GM12878 (cell line): ENCODE measurements around the gene ZNF213. TPM values are rescaled to one million over a fixed set of nuclear protein-coding genes. Genes with fewer than 3 reads are reported as not detected.
A peak's percentile ranks its signal among the peaks of the same experiment; 100 is the strongest.

Source experiments
- ATAC-seq: fragments of 200-7000 bp; cut with Tn5 transposase; 3 replicates; pipeline ENCODE4 v1.9.1; 2020; ENCODE audit warnings: mild to moderate bottlenecking, moderate library complexity
- BruUV-seq: library from RNA; stranded (reverse); fragments of 400-500 nt; replicated peaks from 2 replicates; lab custom pipeline; 2021; lab: Mats Ljungman, UMichigan
- CTCF ChIA-PET: fragments of 300-600 bp; sonication (Branson Sonifier 250); formaldehyde crosslinking; extraction: SDS; loops from one replicate; lab custom pipeline; 2021; ENCODE audit warnings: inconsistent platforms; lab: Yijun Ruan, JAX
- POLR2A ChIA-PET: fragments of 350-600 bp; formaldehyde crosslinking; extraction: SDS; loops from one replicate; lab custom pipeline; 2021; ENCODE audit warnings: inconsistent platforms; lab: Charles Lee
- RAD21 ChIA-PET: fragments of 300-600 bp; sonication (Branson Sonifier 250); formaldehyde crosslinking; loops from one replicate; lab custom pipeline; 2023; ENCODE audit warnings: antibody characterized with exemption; ENCODE audit not compliant: unreplicated experiment; lab: Charles Lee
- SMC1A ChIA-PET: fragments of 300-600 bp; sonication (Branson Sonifier 250); formaldehyde crosslinking; loops from one replicate; lab custom pipeline; 2023; ENCODE audit not compliant: unreplicated experiment, uncharacterized antibody; lab: Charles Lee
- DNase-seq: peaks from one replicate; pipeline ENCODE4 v3.0.0-alpha.2; 2011; ENCODE audit warnings: low read depth, low spot score
- FAIRE-seq: peaks from 3 replicates; lab custom pipeline; 2011; peaks lifted over from hg19 to GRCh38; lab: Jason Lieb, UNC
- H2AFZ ChIP-seq: 2 replicates; pipeline ENCODE4 v1.6.0; 2011; ENCODE audit warnings: low read depth, low read length, control low read depth; ENCODE audit not compliant: control insufficient read depth
- H3K27ac ChIP-seq: 2 replicates; pipeline ENCODE4 v1.5.1; 2011; ENCODE audit warnings: control low read depth; ENCODE audit not compliant: control insufficient read depth, insufficient read depth
- H3K27me3 ChIP-seq, 2 experiments: replicated peaks in 1 of 2; 2 replicates each; pipeline versions ENCODE4 v1.6.0 to v1.6.1; 2011; ENCODE audit warnings: low read length in 1 of 2; ENCODE audit not compliant: control insufficient read depth in 2 of 2, insufficient read depth in 2 of 2
- H3K36me3 ChIP-seq, 2 experiments: 2 replicates each; pipeline ENCODE4 v1.5.1; 2011; ENCODE audit warnings: low read length in 1 of 2; ENCODE audit not compliant: control insufficient read depth in 2 of 2, insufficient read depth in 2 of 2
- H3K4me1 ChIP-seq: 2 replicates; pipeline ENCODE4 v1.6.1; 2011; ENCODE audit warnings: mild to moderate bottlenecking, low read length, moderate library complexity, mixed read lengths; ENCODE audit not compliant: control insufficient read depth, insufficient read depth
- H3K4me2 ChIP-seq: 2 replicates; pipeline ENCODE4 v1.6.0; 2011; ENCODE audit warnings: control low read depth; ENCODE audit not compliant: control insufficient read depth, insufficient read depth
- H3K4me3 ChIP-seq: fragments of 200-600 bp; sonication (generic); 2 replicates; pipeline ENCODE4 v1.5.1; 2016
- H3K79me2 ChIP-seq: 2 replicates; pipeline ENCODE4 v1.6.0; 2011; ENCODE audit warnings: low read length; ENCODE audit not compliant: control insufficient read depth, insufficient read depth
- H3K9ac ChIP-seq: 2 replicates; pipeline ENCODE4 v1.8.0; 2011; ENCODE audit warnings: low read length, control low read depth, mixed read lengths; ENCODE audit not compliant: control insufficient read depth, insufficient read depth
- H3K9me3 ChIP-seq: replicated peaks from 3 replicates; pipeline ENCODE4 v1.5.1; 2011; ENCODE audit warnings: mild to moderate bottlenecking, low read length; ENCODE audit not compliant: control insufficient read depth, insufficient read depth
- H4K20me1 ChIP-seq: 2 replicates; pipeline ENCODE4 v1.6.0; 2011; ENCODE audit not compliant: control insufficient read depth, insufficient read depth
- CREB1 ChIP-seq: IDR thresholded peaks from 2 replicates; pipeline ENCODE4 v1.6.1; 2012; ENCODE audit warnings: low read depth, mild to moderate bottlenecking, inconsistent platforms
- EED ChIP-seq: sonication (generic); IDR thresholded peaks from 2 replicates; pipeline ENCODE4 v1.6.1; 2016; ENCODE audit warnings: antibody characterized with exemption, low read depth
- IKZF1 ChIP-seq: fragments of 450-650 bp; conservative IDR thresholded peaks from 2 replicates; pipeline ENCODE4 v1.6.1; 2017; ENCODE audit warnings: antibody characterized with exemption, mild to moderate bottlenecking
- LARP7 ChIP-seq: fragments of 450-650 bp; IDR thresholded peaks from 2 replicates; pipeline ENCODE4 v1.6.1; 2017; ENCODE audit warnings: mild to moderate bottlenecking
- MTA3 ChIP-seq: IDR thresholded peaks from 2 replicates; pipeline ENCODE4 v1.6.1; 2012; ENCODE audit warnings: low read length, inconsistent platforms, borderline replicate concordance
- MYC ChIP-seq: IDR thresholded peaks from 2 replicates; pipeline ENCODE4 v1.6.1; 2011; ENCODE audit warnings: mild to moderate bottlenecking, low read length, moderate library complexity, inconsistent platforms; ENCODE audit not compliant: insufficient read depth, insufficient replicate concordance, insufficient read length, severe bottlenecking
- RUNX3 ChIP-seq: IDR thresholded peaks from 2 replicates; pipeline ENCODE4 v1.6.1; 2012; ENCODE audit warnings: low read length, inconsistent platforms
- SREBF2 ChIP-seq: IDR thresholded peaks from 2 replicates; pipeline ENCODE4 v1.6.1; 2012; ENCODE audit warnings: mild to moderate bottlenecking, low read length
- TARDBP ChIP-seq: IDR thresholded peaks from 2 replicates; pipeline ENCODE4 v1.6.1; 2016; ENCODE audit warnings: borderline replicate concordance
- ZBTB33 ChIP-seq: fragments of 450-650 bp; IDR thresholded peaks from 2 replicates; pipeline ENCODE4 v1.6.1; 2017; ENCODE audit warnings: mild to moderate bottlenecking
- ZNF24 ChIP-seq: fragments of 450-650 bp; IDR thresholded peaks from 2 replicates; pipeline ENCODE4 v1.6.1; 2017; ENCODE audit warnings: antibody characterized with exemption, mild to moderate bottlenecking
- ZSCAN29 ChIP-seq: fragments of 450-650 bp; IDR thresholded peaks from 2 replicates; pipeline ENCODE4 v1.6.1; 2017; ENCODE audit warnings: mild to moderate bottlenecking, moderate library complexity
- WGBS: methylation state at CpG from one replicate; pipeline ENCODE4 v1.1.6; 2016; ENCODE audit warnings: low lambda C conversion rate; ENCODE audit not compliant: insufficient replicate concordance, insufficient coverage; ENCODE audit errors: missing lambda C conversion rate; 5-methylcytosine and 5-hydroxymethylcytosine counted together
- in situ Hi-C: fragments of 300-500 bp; cut with MboI; formaldehyde crosslinking; loops from 9 replicates; pipeline ENCODE4 v1.14.3; 2018; ENCODE audit warnings: mixed read lengths
- intact Hi-C: fragments of 100-400 bp; cut with micrococcal nuclease; formaldehyde crosslinking; loops from one replicate; pipeline ENCODE4 v1.14.2; 2022; ENCODE audit not compliant: unreplicated experiment
- polyA plus RNA-seq, 11 experiments: library from polyadenylated mRNA; depleted of rRNA in 4 of 11; unstranded in 6 of 11; stranded (reverse) in 5 of 11; fragments of >200 nt; fragmentation: Nextera tagmentation in 4 of 11; fragmentation: Illumina TruSeq in 1 of 11; extraction: Ambion mirVana in 4 of 11; extraction: Trizol in 1 of 11; gene quantifications; 1 replicate in 1 of 11; 2 replicates in 10 of 11; pipeline versions ENCODE4 v1.2.1 to v1.2.3, GENCODE V29; 2011 to 2016; ENCODE audit warnings: inconsistent platforms in 2 of 11, missing spikeins in 2 of 11, low read depth in 1 of 11
- total RNA-seq, 4 experiments: library from RNA; depleted of rRNA in 3 of 4; stranded (reverse); fragments of >200 nt in 3 of 4; fragmentation: Illumina TruSeq in 1 of 4; extraction: Trizol in 1 of 4; gene quantifications; 2 replicates each; pipeline versions ENCODE4 v1.2.1 to v1.2.3, GENCODE V29; 2013 to 2021

The ZNF213 gene
- total and polyA plus RNA-seq, 10 of the 15 experiments (the other 5 are each of a cell fraction or from before 2014, with no cell fraction given), result 0.53 to 9.4 (median 1.1) TPM

DNA sequence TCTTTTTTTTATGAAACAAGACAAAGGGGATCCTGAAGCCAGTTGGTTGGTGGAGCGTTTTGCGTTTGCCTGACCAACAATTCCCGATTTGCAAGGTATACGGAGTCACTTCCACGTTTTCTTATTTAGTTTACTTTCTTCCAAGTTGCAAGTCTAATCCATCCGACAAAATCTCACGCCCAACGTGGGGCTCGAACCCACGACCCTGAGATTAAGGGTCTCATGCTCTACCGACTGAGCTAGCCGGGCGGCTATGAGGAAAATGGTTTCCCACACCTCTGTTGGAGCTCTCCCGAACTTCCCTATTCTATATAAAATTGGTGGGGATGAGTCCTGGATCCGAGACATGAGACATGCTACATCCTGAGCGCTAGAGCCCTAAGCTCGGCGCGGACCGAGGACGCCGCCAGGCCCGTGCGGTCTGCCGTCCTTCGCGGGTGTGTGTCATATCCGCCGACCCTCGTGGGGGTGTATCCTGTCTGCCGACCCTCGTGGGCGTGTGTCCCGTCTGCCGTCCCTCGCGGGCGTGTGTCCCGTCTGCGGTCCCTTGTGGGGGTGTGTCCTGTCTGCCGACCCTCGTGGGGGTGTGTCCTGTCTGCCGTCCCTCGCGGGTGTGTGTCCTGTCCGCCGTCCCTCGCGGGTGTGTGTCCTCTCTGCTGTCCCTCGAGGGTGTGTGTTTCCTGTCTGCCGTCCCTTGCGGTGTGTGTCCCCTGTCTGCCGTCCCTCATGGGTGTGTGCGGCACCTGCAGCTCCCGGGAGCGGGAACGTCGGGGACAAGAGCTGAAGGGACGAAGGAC, 22.6 kb downstream of the ZNF213 start:
- POLR2A ChIA-PET, result interaction anchor here (1.3 to 3.6 kb wide), 4 partner anchors 10 to 23 kb away, joined by 4 to 16 read pairs (median 7); partner anchors contain the start of gene ZNF213
- Histone ChIP-seq H4K20me1 (no peaks in the 10 kb centered on the region), H3K36me3 (no peaks in the 10 kb centered on the region), H3K79me2 (no peaks in the 10 kb centered on the region), H2AFZ (peak overlapping the region; percentile 24), H3K4me3 (peak overlapping the region; percentile 96), H3K4me2 (peak overlapping the region; percentile 78), H3K9me3 (no peaks in the 10 kb centered on the region; the same call in 2 of the 3 replicates), H3K9ac (peak overlapping the region; percentile 58; the same call in 1 of the 2 replicates), H3K27ac (no peak overlapping the region), H3K27me3 (peaks cover 0 to 2% of the 10 kb centered on the region in 2 experiments; a peak in 1 of 4 replicates), H3K4me1 (peaks cover 18% of the 10 kb centered on the region)
- RAD21 ChIA-PET, result interaction anchor here (1.1 kb wide), 1 partner anchor 61 kb away, joined by 3 read pairs; no protein-coding TSS in a partner anchor
- intact Hi-C loops, result loop anchor here (1.0 to 10.0 kb wide), 3 partner anchors 7 to 107 kb away; no protein-coding TSS in a partner anchor
- peak; percentile 46 for TF ChIP-seq IKZF1
- TF ChIP-seq TARDBP, result no peak
- peak; percentile 22; the same call in 1 of the 2 replicates for TF ChIP-seq LARP7
- peak; percentile 70; the same call in 1 of the 2 replicates for TF ChIP-seq ZSCAN29
- TF ChIP-seq MTA3, result no peak
- TF ChIP-seq CREB1, result 0 out of 2 replicates have a peak, but pooled peaks have one; percentile 4
- peak; percentile 80 for TF ChIP-seq SREBF2
- peak; percentile 22 for TF ChIP-seq MYC
- TF ChIP-seq EED, result peak; percentile 30; the same call in 1 of the 2 replicates
- 0 out of 2 replicates have a peak, but pooled peaks have one; percentile 2 for TF ChIP-seq RUNX3
- no peak for TF ChIP-seq ZBTB33
- peak; percentile 97 for TF ChIP-seq ZNF24
- BruUV-seq, result no TSS peak
- CTCF ChIA-PET, result interaction anchor here (0.7 to 3.5 kb wide), 9 partner anchors 9 to 275 kb away, joined by 3 to 18 read pairs (median 3); partner anchors contain the start of genes FLYWCH2 and ZNF213
- SMC1A ChIA-PET, result interaction anchor here (0.9 to 1.6 kb wide), 4 partner anchors 11 to 80 kb away, joined by 3 to 5 read pairs (median 4); no protein-coding TSS in a partner anchor
- ATAC-seq (peak; percentile 5), DNase-seq (no peak), FAIRE-seq (no peak)
- 1% methylated on average over 54 of the region's 59 CpGs for WGBS
- in situ Hi-C loops, result no loop called here
